ENCODE measurements around the gene AP2A1.

AP2A1 gene

DNA sequence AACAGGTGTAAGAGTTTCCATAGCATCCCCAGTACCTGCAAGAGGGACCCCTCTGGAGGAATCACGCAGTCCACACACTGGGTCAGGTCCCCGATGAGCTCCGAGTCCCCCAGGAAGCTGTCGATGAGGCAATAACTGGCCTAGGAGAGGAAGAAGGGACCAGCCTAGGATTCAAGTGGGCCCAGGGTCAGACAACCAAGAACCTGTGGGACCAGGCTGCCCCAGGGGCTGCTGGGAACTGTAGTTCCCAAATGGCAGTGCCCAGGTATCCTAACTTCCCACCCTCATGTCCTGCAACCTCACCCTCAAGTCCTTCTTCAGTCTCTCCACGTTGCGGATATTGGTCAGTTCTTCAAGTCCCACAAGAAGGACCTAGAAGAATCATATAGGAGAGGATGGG, 44.5 kb downstream of the AP2A1 start:
- H3F3A ChIP-seq (ENCODE audit: insufficient read depth): peaks cover 20% of the 10 kb centered on the region
- no peak overlapping the region for H3K9ac ChIP-seq (ENCODE audit: low read length)
- H3K4me3 ChIP-seq (ENCODE audit: insufficient read depth, low read length, poor library complexity, severe bottlenecking): no peak overlapping the region
- no peaks in the 10 kb centered on the region for H3K27me3 ChIP-seq (ENCODE audit: low read length)
- H2AFZ ChIP-seq (ENCODE audit: low read depth, low read length, severe bottlenecking): no peak overlapping the region
- no peak overlapping the region for H3K4me2 ChIP-seq (ENCODE audit: low read depth, low read length, poor library complexity, severe bottlenecking)
- H3K36me3 ChIP-seq (ENCODE audit: low read length): no peaks in the 10 kb centered on the region
- H4K20me1 ChIP-seq (ENCODE audit: low read depth, low read length): no peaks in the 10 kb centered on the region
- H3K9me2 ChIP-seq (replicated peaks; ENCODE audit: insufficient read depth, low read length): no peaks in the 10 kb centered on the region
- TF ChIP-seq, protein P1, sequence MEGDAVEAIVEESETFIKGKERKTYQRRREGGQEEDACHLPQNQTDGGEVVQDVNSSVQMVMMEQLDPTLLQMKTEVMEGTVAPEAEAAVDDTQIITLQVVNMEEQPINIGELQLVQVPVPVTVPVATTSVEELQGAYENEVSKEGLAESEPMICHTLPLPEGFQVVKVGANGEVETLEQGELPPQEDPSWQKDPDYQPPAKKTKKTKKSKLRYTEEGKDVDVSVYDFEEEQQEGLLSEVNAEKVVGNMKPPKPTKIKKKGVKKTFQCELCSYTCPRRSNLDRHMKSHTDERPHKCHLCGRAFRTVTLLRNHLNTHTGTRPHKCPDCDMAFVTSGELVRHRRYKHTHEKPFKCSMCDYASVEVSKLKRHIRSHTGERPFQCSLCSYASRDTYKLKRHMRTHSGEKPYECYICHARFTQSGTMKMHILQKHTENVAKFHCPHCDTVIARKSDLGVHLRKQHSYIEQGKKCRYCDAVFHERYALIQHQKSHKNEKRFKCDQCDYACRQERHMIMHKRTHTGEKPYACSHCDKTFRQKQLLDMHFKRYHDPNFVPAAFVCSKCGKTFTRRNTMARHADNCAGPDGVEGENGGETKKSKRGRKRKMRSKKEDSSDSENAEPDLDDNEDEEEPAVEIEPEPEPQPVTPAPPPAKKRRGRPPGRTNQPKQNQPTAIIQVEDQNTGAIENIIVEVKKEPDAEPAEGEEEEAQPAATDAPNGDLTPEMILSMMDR (IDR thresholded peaks at IDR 0.05; ENCODE audit: insufficient read depth, low read length, poor library complexity, severe bottlenecking): no peak
- no peak for TF ChIP-seq EZH2phosphoT487 (conservative IDR thresholded peaks at IDR 0.05; ENCODE audit: low read length)
- H3K9me3 ChIP-seq (ENCODE audit: insufficient read depth, low read length): no peaks in the 10 kb centered on the region
- H3K27ac ChIP-seq (ENCODE audit: low read depth, low read length): no peak overlapping the region
- H3K79me2 ChIP-seq (ENCODE audit: insufficient read depth, low read length): no peaks in the 10 kb centered on the region

DNA sequence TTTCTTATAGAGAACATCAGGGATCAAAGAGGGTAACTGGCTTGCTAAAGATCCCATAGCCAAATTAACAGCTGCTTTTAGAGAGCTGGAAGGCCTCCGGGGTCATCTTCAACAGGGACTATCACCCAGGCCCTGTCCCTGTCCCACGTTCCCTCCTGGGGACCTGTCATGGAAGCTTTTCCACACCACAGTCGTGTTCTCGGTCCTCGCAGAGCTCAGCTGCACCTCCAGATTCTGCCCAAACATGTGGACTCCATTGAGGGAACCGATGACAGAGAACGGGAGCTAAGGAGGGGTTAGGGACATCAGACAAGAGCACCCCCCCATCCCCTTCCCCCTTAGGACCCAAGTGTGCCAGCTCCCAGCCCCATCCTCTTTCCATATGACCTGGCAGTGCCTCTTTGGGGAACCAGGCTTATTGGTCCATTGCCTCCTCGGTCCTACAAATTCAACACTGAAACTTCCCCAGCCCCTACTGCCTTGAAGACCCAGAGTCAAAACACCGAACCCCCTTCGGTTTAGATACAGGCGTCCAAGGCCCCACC, 45.7 kb downstream of the AP2A1 start:
- Histone ChIP-seq H3K79me2 (ENCODE audit: insufficient read depth, low read length) (no peaks in the 10 kb centered on the region), H3K4me3 (ENCODE audit: insufficient read depth, low read length, poor library complexity, severe bottlenecking) (peak overlapping the region; percentile 69), H3K36me3 (ENCODE audit: low read length) (no peaks in the 10 kb centered on the region), H3K27me3 (ENCODE audit: low read length) (no peaks in the 10 kb centered on the region), H3K9me3 (ENCODE audit: insufficient read depth, low read length) (no peaks in the 10 kb centered on the region), H3K4me2 (ENCODE audit: low read depth, low read length, poor library complexity, severe bottlenecking) (peak overlapping the region; percentile 85), H4K20me1 (ENCODE audit: low read depth, low read length) (no peaks in the 10 kb centered on the region), H3F3A (ENCODE audit: insufficient read depth) (peaks cover 26% of the 10 kb centered on the region), H2AFZ (ENCODE audit: low read depth, low read length, severe bottlenecking) (peak overlapping the region; percentile 93), H3K9ac (ENCODE audit: low read length) (peak overlapping the region; percentile 62), H3K9me2 (replicated peaks; ENCODE audit: insufficient read depth, low read length) (no peaks in the 10 kb centered on the region), H3K27ac (ENCODE audit: low read depth, low read length) (peak overlapping the region; percentile 55)
- TF ChIP-seq EZH2phosphoT487 (conservative IDR thresholded peaks at IDR 0.05; ENCODE audit: low read length): no peak
- TF ChIP-seq, protein P1 (IDR thresholded peaks at IDR 0.05; ENCODE audit: insufficient read depth, low read length, poor library complexity, severe bottlenecking): no peak

DNA sequence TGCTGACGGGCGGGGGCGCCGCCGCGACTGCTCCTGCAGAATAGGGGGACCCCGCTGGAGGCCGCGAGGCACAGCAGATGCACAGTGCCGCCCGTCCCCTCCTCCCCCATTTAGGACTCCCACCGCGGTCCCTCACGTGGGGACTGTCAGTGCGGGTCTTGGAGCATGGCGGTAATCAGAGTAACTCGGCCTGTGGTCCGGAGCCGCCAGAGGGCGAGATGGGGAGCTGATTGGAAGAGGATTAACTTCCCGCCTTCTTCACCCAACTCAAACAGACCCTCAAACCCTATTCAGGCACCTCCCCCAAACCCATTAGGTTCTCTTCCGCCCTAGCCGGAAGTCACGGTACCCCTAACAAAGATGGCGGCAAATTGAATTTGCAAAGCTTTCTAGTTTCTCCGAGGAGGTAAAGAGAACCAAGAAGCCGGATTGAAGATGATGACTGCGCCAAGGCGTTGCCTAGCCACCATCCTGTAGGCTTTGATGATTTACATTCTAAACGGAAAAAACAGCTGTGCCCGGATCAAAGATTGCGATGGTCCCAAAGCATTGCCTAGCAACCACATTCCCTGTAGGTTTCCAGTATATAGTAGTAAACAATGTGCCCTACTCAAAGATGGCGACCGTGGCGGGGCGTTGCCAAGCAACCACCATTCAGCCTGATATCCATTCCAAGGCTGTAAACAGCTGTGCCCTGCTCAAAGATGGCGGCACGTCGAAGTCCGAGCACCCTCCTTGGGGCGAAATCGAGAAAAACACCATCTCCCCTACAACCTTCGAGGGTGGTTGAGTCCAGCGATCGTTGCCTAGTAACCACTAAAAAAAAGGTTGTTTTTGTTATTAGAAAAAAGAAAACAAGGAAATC, 46.4 kb downstream of the AP2A1 start, which contains the start of gene FUZ:
Gene FUZ (minus strand): TSS at position 296 of the 865 bp plus-strand sequence. CDS start 186 bp downstream, at position 110.
- H3K9ac ChIP-seq (ENCODE audit: low read length): peak within 1 kb of the TSS; percentile 62
- H3K4me3 ChIP-seq (ENCODE audit: insufficient read depth, low read length, poor library complexity, severe bottlenecking): peak within 1 kb of the TSS; percentile 69
- peak within 1 kb of the TSS; percentile 85 for H3K4me2 ChIP-seq (ENCODE audit: low read depth, low read length, poor library complexity, severe bottlenecking)
- TF ChIP-seq EZH2phosphoT487 (conservative IDR thresholded peaks at IDR 0.05; ENCODE audit: low read length): no peak
- TF ChIP-seq, protein P1 (IDR thresholded peaks at IDR 0.05; ENCODE audit: insufficient read depth, low read length, poor library complexity, severe bottlenecking): peak; percentile 22
- H3F3A ChIP-seq (ENCODE audit: insufficient read depth): peaks cover 26% of the 10 kb centered on the region
- no peaks in the 10 kb centered on the region for H3K79me2 ChIP-seq (ENCODE audit: insufficient read depth, low read length)
- H3K27ac ChIP-seq (ENCODE audit: low read depth, low read length): peak within 1 kb of the TSS; percentile 55
- H3K9me3 ChIP-seq (ENCODE audit: insufficient read depth, low read length): no peaks in the 10 kb centered on the region
- H3K27me3 ChIP-seq (ENCODE audit: low read length): no peaks in the 10 kb centered on the region
- H3K36me3 ChIP-seq (ENCODE audit: low read length): no peaks in the 10 kb centered on the region
- no peaks in the 10 kb centered on the region for H3K9me2 ChIP-seq (replicated peaks; ENCODE audit: insufficient read depth, low read length)
- H2AFZ ChIP-seq (ENCODE audit: low read depth, low read length, severe bottlenecking): peak within 1 kb of the TSS; percentile 93
- no peaks in the 10 kb centered on the region for H4K20me1 ChIP-seq (ENCODE audit: low read depth, low read length)

Data from SU-DHL-6 (cell line).